ENCODE measurements around the gene CA10.

DNA sequence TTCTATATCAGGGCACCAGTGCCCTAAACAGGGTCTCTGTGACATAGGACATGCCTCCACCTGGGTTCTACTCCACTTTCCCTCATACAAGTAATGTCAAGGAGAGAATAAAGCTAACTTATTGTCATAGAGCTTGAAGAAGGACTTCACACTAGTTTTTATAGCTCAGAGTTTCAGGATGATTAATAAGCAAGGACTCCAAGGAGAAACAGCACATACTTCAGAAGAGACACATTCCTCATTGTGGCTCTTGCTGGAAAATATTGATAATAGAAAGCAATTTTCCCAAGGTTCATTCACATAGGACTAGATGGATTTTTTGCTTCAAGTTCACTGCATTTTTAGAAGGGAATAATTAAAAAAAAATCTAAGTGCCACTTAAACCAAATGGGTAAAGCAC lies 133.3 kb downstream of the CA10 start:
- TF ChIP-seq, protein P1, sequence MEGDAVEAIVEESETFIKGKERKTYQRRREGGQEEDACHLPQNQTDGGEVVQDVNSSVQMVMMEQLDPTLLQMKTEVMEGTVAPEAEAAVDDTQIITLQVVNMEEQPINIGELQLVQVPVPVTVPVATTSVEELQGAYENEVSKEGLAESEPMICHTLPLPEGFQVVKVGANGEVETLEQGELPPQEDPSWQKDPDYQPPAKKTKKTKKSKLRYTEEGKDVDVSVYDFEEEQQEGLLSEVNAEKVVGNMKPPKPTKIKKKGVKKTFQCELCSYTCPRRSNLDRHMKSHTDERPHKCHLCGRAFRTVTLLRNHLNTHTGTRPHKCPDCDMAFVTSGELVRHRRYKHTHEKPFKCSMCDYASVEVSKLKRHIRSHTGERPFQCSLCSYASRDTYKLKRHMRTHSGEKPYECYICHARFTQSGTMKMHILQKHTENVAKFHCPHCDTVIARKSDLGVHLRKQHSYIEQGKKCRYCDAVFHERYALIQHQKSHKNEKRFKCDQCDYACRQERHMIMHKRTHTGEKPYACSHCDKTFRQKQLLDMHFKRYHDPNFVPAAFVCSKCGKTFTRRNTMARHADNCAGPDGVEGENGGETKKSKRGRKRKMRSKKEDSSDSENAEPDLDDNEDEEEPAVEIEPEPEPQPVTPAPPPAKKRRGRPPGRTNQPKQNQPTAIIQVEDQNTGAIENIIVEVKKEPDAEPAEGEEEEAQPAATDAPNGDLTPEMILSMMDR (conservative IDR thresholded peaks at IDR 0.05; ENCODE audit: low read depth, low read length): no peak
- TF ChIP-seq EZH2 (IDR thresholded peaks at IDR 0.05; ENCODE audit: borderline replicate concordance, low read depth, low read length, poor library complexity, severe bottlenecking): no peak

All from A673 (cell line).